ENCODE results near the gene OBSCN.

The OBSCN gene

DNA sequence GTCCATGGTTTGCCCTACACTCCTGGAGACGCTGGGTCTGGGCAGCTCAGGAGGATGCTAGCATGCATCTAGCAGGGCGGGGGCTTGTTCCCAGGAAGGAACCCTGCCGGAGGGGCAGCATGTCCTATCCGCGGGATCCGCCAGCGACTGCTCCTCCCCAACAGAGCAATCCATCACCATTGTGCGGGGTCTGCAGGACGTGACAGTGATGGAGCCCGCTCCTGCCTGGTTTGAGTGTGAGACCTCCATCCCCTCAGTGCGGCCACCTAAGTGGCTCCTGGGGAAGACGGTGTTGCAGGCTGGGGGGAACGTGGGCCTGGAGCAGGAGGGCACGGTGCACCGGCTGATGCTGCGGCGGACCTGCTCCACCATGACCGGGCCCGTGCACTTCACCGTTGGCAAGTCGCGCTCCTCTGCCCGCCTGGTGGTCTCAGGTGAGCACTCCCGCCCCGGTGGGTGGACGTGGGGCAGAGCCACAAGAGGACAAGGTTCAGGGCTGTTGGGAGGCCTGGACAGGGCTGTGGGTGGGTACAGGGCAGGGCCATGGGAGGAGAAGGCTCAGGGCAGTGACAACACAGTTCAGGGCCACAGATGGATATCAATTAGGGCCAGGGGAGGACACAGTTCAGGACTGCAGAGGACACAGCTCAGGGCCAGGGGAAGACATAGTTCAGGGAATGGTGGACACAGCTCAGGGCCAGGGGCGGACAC lies 71.3 kb downstream of the OBSCN start:
- DNase-seq (ENCODE audit: low read depth) = no peak

GRCh38 chr1:228279722-228280105 lies 71.9 kb downstream of the OBSCN start:
- DNase-seq (ENCODE audit: low read depth) = no peak

GRCh38 chr1:228280106-228280901 lies 72.5 kb downstream of the OBSCN start:
- DNase-seq (ENCODE audit: low read depth) = no peak

DNA sequence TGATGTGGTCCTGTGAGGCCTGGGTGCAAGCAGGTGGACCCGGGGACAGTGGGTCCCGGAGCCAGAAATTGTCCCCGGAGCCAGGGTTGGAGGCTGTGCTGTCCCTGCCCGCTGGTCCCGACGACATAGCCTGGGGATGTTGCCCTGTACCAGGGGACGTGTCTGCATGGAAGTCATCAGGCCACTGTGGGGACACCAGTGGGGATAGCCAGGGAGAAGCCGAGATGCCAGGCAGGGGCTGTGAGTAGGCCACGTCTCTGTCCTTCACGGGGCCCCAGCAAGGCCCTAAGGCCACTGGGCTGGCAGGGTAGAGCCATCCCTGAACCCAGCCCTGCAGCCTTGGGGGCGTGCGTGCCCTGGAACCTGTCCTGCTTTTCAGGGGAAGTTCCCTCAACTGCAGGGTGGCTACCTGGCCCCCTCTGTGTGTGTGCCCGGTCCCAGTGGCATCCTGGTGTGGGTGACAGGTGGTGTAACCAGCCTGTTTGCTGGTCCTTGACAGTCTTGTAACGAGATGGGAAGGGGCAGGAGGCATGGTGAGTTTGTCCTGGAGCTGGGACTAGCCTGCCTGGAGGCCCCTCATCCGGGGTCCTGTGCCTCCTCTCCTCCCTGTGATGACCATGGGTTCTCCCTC lies 73.2 kb downstream of the OBSCN start:
- no peak for DNase-seq (ENCODE audit: low read depth)

DNA sequence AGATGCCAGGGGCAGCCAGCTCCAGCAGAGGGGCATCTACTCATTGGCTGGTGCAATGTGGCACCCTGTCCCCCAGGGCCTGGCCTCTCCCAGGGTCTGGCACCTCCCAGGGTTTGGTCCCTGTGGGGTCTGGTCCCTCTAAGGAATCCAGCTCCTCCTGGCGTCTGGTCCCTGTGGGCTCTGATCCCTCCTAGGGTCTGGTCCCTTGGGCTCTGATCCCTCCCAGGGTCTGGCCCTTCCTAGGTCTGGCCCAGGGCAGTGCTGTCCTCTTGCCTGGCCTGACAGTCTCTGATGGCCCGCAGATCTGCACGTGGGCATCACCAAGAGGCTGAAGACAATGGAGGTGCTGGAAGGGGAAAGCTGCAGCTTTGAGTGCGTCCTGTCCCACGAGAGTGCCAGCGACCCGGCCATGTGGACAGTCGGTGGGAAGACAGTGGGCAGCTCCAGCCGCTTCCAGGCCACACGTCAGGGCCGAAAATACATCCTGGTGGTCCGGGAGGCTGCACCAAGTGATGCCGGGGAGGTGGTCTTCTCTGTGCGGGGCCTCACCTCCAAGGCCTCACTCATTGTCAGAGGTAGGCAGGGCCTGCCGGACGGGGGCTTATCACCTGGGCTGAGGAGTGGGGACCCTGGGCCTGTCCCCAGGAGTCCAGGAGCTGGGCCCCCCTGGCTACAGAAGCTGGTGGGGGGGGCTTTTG lies 73.9 kb downstream of the OBSCN start:
- no peak for DNase-seq (ENCODE audit: low read depth)

DNA sequence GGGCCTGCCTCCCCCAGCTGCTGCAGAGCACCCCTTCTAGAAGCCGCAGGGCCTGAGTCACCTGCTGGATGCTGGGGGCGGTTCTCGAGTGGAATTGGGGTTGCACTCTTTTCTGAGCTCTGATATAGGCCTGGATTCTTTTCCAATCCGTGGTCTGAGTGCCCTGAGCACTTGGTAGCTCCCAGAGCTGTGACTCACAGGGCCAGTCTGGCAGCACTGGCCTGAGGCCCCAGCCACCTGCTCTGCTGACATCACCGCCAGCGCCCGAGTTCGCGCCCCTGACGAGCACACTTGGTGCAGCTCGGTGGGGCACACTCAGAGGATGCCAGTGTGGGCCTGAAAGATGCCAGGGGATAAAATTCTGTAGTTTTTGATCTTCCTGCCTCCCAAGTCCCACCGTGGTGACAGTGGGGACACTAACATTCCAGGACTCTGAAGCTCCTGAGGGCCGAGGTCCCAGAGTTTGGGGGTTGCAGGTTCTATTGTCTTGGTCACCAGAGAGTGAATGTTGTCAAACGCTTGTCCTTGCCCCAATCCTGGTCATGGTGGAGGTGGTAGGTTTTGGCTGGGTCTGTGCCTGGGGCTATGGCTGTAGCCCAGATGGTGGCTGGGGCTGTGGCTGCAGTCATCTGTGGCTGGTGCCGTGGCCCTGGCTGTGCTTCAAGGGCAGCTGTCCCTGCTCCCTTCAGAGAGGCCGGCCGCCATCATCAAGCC lies 74.6 kb downstream of the OBSCN start:
- no peak for DNase-seq (ENCODE audit: low read depth)

DNA sequence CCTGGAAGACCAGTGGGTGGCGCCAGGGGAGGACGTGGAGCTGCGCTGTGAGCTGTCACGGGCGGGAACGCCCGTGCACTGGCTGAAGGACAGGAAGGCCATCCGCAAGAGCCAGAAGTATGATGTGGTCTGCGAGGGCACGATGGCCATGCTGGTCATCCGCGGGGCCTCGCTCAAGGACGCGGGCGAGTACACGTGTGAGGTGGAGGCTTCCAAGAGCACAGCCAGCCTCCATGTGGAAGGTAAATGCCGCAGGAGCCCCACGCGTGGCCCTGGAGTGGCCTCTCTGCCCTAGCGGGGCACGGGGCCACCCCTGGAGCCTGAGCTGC lies 75.2 kb downstream of the OBSCN start:
- no peak for DNase-seq (ENCODE audit: low read depth)

- no peak for DNase-seq (ENCODE audit: low read depth)
Measured at GRCh38 chr1:228283476-228284147, 75.8 kb downstream of the OBSCN start.

DNA sequence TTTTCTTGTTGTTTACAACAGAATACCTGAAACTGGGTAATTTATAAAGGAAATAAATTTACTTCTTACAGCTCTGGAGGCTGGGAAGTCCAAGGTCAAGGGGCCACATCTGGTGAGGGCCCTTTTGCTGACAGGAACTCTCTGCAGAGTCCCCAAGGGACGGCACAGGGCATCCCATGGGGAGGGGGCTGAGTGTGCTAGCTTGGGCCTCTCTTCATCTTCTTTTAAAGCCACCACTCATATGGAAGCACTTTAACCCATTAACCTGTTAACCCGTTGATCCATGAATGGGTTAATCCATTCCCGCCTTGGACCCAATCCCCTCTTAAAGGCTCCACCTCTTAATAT lies 76.3 kb downstream of the OBSCN start:
- DNase-seq (ENCODE audit: low read depth) = no peak

- no peak for DNase-seq (ENCODE audit: low read depth)
Measured at GRCh38 chr1:228284521-228284920, 76.7 kb downstream of the OBSCN start.

GRCh38 chr1:228285661-228286504 lies 78.0 kb downstream of the OBSCN start:
- no peak for DNase-seq (ENCODE audit: low read depth)

GRCh38 chr1:228286505-228287417 lies 78.9 kb downstream of the OBSCN start:
- no peak for DNase-seq (ENCODE audit: low read depth)

DNA sequence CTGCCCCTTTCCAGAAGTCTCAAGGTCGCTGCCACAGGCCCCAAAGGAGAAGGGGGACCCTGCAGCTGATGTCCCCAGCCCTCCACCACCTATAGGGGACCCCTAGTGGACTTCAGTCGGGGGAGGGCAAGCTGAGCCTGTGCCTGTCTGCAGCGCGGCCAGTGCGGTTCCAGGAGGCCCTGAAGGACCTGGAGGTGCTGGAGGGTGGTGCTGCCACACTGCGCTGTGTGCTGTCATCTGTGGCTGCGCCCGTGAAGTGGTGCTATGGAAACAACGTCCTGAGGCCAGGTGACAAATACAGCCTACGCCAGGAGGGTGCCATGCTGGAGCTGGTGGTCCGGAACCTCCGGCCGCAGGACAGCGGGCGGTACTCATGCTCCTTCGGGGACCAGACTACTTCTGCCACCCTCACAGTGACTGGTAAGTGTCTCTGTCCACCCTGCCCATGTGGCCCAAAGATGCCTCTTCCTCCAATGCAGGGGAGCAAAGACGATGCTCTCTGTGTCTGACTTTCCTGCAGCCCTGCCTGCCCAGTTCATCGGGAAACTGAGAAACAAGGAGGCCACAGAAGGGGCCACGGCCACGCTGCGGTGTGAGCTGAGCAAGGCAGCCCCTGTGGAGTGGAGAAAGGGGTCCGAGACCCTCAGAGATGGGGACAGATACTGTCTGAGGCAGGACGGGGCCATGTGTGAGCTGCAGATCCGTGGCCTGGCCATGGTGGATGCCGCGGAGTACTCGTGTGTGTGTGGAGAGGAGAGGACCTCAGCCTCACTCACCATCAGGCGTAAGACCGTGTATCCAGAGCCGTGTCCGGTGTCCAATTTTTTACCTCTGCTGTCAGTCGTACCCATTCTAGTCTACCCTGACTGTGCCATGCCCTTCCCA lies 79.9 kb downstream of the OBSCN start:
- DNase-seq (ENCODE audit: low read depth) = no peak

GRCh38 chr1:228288536-228289238 lies 80.8 kb downstream of the OBSCN start:
- DNase-seq (ENCODE audit: low read depth) = no peak

GRCh38 chr1:228289239-228289849 lies 81.5 kb downstream of the OBSCN start:
- DNase-seq (ENCODE audit: low read depth) = no peak

DNA sequence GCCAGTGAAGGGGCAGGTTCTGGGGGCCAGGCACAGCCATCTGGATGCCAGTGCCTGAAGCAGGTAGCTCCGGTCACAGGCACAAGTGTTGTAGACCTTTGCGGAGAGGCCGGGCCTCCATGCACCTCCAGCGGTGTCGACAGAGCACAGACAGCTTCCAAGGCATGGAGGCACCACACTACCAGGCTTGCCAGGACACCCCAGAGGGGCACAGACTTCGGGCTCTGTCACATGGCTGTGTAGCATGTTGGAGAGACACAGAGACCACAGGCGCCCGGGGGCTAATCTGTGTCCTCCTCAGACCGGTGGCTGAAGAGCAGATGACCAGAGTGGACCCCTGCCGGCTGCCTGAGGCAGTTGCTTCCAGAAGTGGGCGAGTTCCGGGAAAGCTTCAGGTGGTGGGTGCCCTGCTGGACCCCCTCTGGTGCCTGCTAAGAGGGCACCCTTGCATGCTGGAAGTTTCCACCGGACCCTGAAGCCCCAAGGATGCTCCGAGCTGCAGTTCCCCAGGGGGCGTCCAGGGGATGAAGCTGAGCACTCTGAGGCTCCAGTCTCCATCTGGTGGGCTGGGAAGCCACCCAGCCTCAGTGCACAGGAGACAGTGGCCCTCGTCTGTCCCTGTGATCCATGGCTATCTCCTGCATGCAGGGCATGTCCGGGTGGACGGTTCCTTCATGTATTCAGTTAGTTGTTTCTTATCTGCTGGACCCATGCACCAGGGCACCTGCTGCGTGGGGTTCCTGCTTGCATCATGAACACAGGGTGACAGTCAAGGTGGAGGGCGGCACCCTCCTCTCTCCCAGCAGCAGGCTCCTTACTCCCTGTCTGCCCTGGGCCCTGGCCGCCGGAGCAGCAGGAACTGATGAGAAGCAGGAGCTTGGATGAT lies 82.4 kb downstream of the OBSCN start:
- no peak for DNase-seq (ENCODE audit: low read depth)

Data from non-pigmented ciliary epithelial cell (primary cell).